ENCODE data around the gene PRPSAP2.
"Not testable (repeated sequence)": the region's sequence is repeated elsewhere in the genome, so short reads cannot be mapped to it uniquely, and the experiment has no call there.

PRPSAP2 gene

DNA sequence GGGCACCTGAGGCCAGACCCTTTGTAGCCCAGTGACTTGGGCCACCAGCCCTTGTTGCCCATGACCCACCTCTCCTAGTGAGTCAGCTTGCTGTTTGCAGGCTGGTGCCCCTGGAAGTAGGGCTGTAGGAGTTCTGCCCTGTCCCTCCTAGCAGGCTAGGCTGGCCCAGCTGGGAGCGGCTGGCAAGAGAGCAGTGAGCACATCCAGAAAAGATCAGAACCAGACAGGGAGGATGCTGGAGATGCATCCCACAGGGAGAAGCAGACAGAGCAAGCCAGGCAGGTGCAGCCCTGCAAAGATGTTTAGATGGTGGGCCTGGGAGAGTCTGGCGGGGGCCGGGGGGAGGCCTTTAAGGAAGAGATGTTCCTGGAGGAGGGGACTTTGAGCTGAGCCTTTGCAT lies 96.4 kb downstream of the PRPSAP2 start:
- H2BK5ac ChIP-seq (ENCODE audit: low read length): no peak overlapping the region
- no peak overlapping the region for H4K8ac ChIP-seq (ENCODE audit: low read depth, low read length)
- H3K14ac ChIP-seq (ENCODE audit: low read length): no peak overlapping the region
- H2BK12ac ChIP-seq (ENCODE audit: low read length): no peak overlapping the region
- no peak overlapping the region for H2BK15ac ChIP-seq (ENCODE audit: low read length)
- no peak overlapping the region for H4K91ac ChIP-seq (ENCODE audit: low read depth, low read length, poor library complexity)
- no peaks in the 10 kb centered on the region for H3K36me3 ChIP-seq (replicated peaks in 1 of 2; ENCODE audit: control insufficient read depth in 2 of 2, insufficient read depth in 2 of 2, low read length in 2 of 2)
- peaks cover 0 to 7% (median 2%) of the 10 kb centered on the region in 3 experiments for H3K27me3 ChIP-seq (ENCODE audit: control insufficient read depth in 3 of 3, insufficient read depth in 3 of 3, low read depth in 1 of 3, low read length in 3 of 3)
- WGBS, 2 donors (ENCODE audit: extremely low coverage in 2 of 2, insufficient read length in 2 of 2, insufficient replicate concordance in 1 of 2): no CpG with 5 or more reads among the region's 3 CpGs
- no peak overlapping the region for H3K4ac ChIP-seq (ENCODE audit: low read length)
- no peak overlapping the region for H3K4me3 ChIP-seq (ENCODE audit: low read length in 2 of 2)
- no peak overlapping the region for H2AFZ ChIP-seq (ENCODE audit: low read length)
- H3K9ac ChIP-seq (ENCODE audit: low read depth, low read length, poor library complexity): no peak overlapping the region
- H3K23ac ChIP-seq (ENCODE audit: low read depth, low read length, poor library complexity): no peak overlapping the region
- H3K27ac ChIP-seq (replicated peaks; ENCODE audit: low read length): no peak overlapping the region
- H3K18ac ChIP-seq (ENCODE audit: low read length): no peak overlapping the region
- no peak overlapping the region for H3K4me2 ChIP-seq (ENCODE audit: insufficient read depth, low read length, poor library complexity, severe bottlenecking)
- no peaks in the 10 kb centered on the region for H3K9me3 ChIP-seq (replicated peaks in 1 of 2; ENCODE audit: control insufficient read depth in 2 of 2, insufficient read depth in 1 of 2, low read depth in 1 of 2, low read length in 2 of 2)
- H2AK5ac ChIP-seq (ENCODE audit: low read depth, low read length): no peak overlapping the region
- H3K4me1 ChIP-seq (ENCODE audit: control insufficient read depth in 2 of 2, insufficient read depth in 1 of 2, low read depth in 1 of 2, low read length in 2 of 2): peaks cover 3 to 5% of the 10 kb centered on the region in 2 donors
- H3K79me1 ChIP-seq (ENCODE audit: low read depth, low read length): peaks cover 2% of the 10 kb centered on the region
- DNase-seq (ENCODE audit: low spot score): no peak
- H2BK120ac ChIP-seq (ENCODE audit: low read depth, low read length): no peak overlapping the region

DNA sequence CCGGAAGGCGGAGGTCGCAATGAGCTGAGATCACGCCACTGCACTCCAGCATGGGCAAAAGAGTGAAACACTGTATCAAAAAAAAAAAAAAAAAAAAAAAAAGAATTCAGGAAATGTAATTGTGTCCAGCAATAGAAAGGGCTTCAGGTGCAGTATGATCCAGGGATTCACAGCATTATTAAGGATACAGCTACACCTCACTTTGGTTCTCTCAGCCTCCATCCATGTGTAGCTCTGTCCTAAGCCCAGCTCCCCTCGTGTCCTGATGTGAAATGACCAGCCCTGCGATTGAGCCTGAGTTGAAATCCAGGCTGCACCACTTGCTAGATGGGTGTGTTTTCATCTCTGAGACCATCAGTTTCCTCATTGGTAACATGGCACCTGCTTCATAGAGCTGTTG lies 97.1 kb downstream of the PRPSAP2 start:
- Histone ChIP-seq H4K8ac (ENCODE audit: low read depth, low read length) (no peak overlapping the region), H3K79me1 (ENCODE audit: low read depth, low read length) (peaks cover 2% of the 10 kb centered on the region), H3K9ac (ENCODE audit: low read depth, low read length, poor library complexity) (no peak overlapping the region), H3K14ac (ENCODE audit: low read length) (no peak overlapping the region), H3K4me1 (ENCODE audit: control insufficient read depth in 2 of 2, insufficient read depth in 1 of 2, low read depth in 1 of 2, low read length in 2 of 2) (peaks cover 3 to 5% of the 10 kb centered on the region in 2 donors), H3K27ac (replicated peaks; ENCODE audit: low read length) (no peak overlapping the region), H3K18ac (ENCODE audit: low read length) (no peak overlapping the region), H3K23ac (ENCODE audit: low read depth, low read length, poor library complexity) (no peak overlapping the region), H3K4ac (ENCODE audit: low read length) (no peak overlapping the region), H2BK15ac (ENCODE audit: low read length) (no peak overlapping the region), H3K4me3 (ENCODE audit: low read length in 2 of 2) (no peak overlapping the region), H3K27me3 (ENCODE audit: control insufficient read depth in 3 of 3, insufficient read depth in 3 of 3, low read depth in 1 of 3, low read length in 3 of 3) (peaks cover 0 to 4% (median 2%) of the 10 kb centered on the region in 3 experiments), H3K9me3 (replicated peaks in 1 of 2; ENCODE audit: control insufficient read depth in 2 of 2, insufficient read depth in 1 of 2, low read depth in 1 of 2, low read length in 2 of 2) (no peaks in the 10 kb centered on the region), H2BK5ac (ENCODE audit: low read length) (no peak overlapping the region), H4K91ac (ENCODE audit: low read depth, low read length, poor library complexity) (no peak overlapping the region), H2AFZ (ENCODE audit: low read length) (no peak overlapping the region), H3K36me3 (replicated peaks in 1 of 2; ENCODE audit: control insufficient read depth in 2 of 2, insufficient read depth in 2 of 2, low read length in 2 of 2) (no peaks in the 10 kb centered on the region), H2BK120ac (ENCODE audit: low read depth, low read length) (no peak overlapping the region), H3K4me2 (ENCODE audit: insufficient read depth, low read length, poor library complexity, severe bottlenecking) (no peak overlapping the region), H2AK5ac (ENCODE audit: low read depth, low read length) (no peak overlapping the region), H2BK12ac (ENCODE audit: low read length) (no peak overlapping the region)
- WGBS, 2 donors (ENCODE audit: extremely low coverage in 2 of 2, insufficient read length in 2 of 2, insufficient replicate concordance in 1 of 2): no CpG with 5 or more reads among the region's 6 CpGs
- DNase-seq (ENCODE audit: low spot score): no peak

DNA sequence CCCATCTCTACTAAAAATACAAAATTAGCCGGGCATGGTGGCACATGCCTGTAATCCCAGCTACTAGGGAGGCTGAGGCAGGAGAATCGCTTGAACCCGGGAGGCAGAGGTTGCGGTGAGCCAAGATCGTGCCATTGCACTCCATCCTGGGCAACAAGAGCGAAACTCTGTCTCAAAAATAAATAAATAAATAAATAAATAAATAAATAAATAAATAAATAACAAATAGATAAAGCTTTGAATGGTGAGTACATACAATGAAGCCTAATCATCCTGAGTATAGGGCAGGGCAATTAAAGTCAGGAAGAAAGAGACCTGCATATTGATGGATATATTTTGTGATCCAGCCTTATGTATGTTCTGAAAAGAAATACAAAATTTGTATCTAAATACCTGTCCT lies 98.1 kb downstream of the PRPSAP2 start:
- not testable (repeated sequence) for H3K79me1 ChIP-seq (ENCODE audit: low read depth, low read length); H2AFZ ChIP-seq (ENCODE audit: low read length); H3K27ac ChIP-seq (replicated peaks; ENCODE audit: low read length); H3K14ac ChIP-seq (ENCODE audit: low read length); H2BK12ac ChIP-seq (ENCODE audit: low read length); DNase-seq (ENCODE audit: low spot score); H3K9me3 ChIP-seq (replicated peaks in 1 of 2; ENCODE audit: control insufficient read depth in 2 of 2, insufficient read depth in 1 of 2, low read depth in 1 of 2, low read length in 2 of 2); H2BK15ac ChIP-seq (ENCODE audit: low read length); H3K27me3 ChIP-seq (ENCODE audit: control insufficient read depth in 3 of 3, insufficient read depth in 3 of 3, low read depth in 1 of 3, low read length in 3 of 3); H3K4me3 ChIP-seq (ENCODE audit: low read length in 2 of 2); H2BK120ac ChIP-seq (ENCODE audit: low read depth, low read length); H3K18ac ChIP-seq (ENCODE audit: low read length); H3K36me3 ChIP-seq (replicated peaks in 1 of 2; ENCODE audit: control insufficient read depth in 2 of 2, insufficient read depth in 2 of 2, low read length in 2 of 2); H4K91ac ChIP-seq (ENCODE audit: low read depth, low read length, poor library complexity); H2BK5ac ChIP-seq (ENCODE audit: low read length); H2AK5ac ChIP-seq (ENCODE audit: low read depth, low read length); H3K4ac ChIP-seq (ENCODE audit: low read length); H3K9ac ChIP-seq (ENCODE audit: low read depth, low read length, poor library complexity); H3K23ac ChIP-seq (ENCODE audit: low read depth, low read length, poor library complexity); H3K4me2 ChIP-seq (ENCODE audit: insufficient read depth, low read length, poor library complexity, severe bottlenecking); H4K8ac ChIP-seq (ENCODE audit: low read depth, low read length); H3K4me1 ChIP-seq (ENCODE audit: control insufficient read depth in 2 of 2, insufficient read depth in 1 of 2, low read depth in 1 of 2, low read length in 2 of 2)
- WGBS, 2 donors (ENCODE audit: extremely low coverage in 2 of 2, insufficient read length in 2 of 2, insufficient replicate concordance in 1 of 2): no CpG with 5 or more reads among the region's 6 CpGs

DNA sequence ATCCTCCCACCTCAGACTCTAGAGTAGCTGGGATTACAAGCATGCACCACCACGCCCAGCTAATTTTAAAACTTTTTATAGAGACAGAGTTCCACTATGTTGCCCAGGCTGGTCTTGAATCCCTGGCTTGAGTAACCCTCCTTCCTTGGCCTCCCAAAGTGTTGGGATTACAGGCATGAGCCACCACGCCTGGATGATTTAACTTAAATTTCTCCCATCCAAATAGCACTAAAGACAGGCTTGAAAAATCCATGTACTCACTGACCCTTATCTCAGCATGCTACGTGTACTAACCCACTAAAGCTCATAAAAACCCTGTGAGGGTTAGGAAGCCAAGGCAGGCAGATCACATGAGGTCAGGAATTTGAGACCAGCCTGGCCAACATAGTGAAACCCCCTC lies 98.7 kb downstream of the PRPSAP2 start:
- WGBS, 2 donors (ENCODE audit: extremely low coverage in 2 of 2, insufficient read length in 2 of 2, insufficient replicate concordance in 1 of 2): no CpG with 5 or more reads among the region's 3 CpGs
- H3K4me3 ChIP-seq (ENCODE audit: low read length in 2 of 2): no peak overlapping the region
- no peak overlapping the region for H3K14ac ChIP-seq (ENCODE audit: low read length)

More for the DNA sequence above, 98.7 kb downstream of the PRPSAP2 start:
- Histone ChIP-seq H3K9me3 (replicated peaks in 1 of 2; ENCODE audit: control insufficient read depth in 2 of 2, insufficient read depth in 1 of 2, low read depth in 1 of 2, low read length in 2 of 2) (no peaks in the 10 kb centered on the region), H2BK5ac (ENCODE audit: low read length) (no peak overlapping the region), H3K27ac (replicated peaks; ENCODE audit: low read length) (no peak overlapping the region), H2AK5ac (ENCODE audit: low read depth, low read length) (no peak overlapping the region), H3K79me1 (ENCODE audit: low read depth, low read length) (no peaks in the 10 kb centered on the region), H3K18ac (ENCODE audit: low read length) (no peak overlapping the region), H3K4me1 (ENCODE audit: control insufficient read depth in 2 of 2, insufficient read depth in 1 of 2, low read depth in 1 of 2, low read length in 2 of 2) (peaks cover 7 to 8% of the 10 kb centered on the region in 2 donors), H3K27me3 (ENCODE audit: control insufficient read depth in 3 of 3, insufficient read depth in 3 of 3, low read depth in 1 of 3, low read length in 3 of 3) (no peaks in the 10 kb centered on the region), H2BK15ac (ENCODE audit: low read length) (no peak overlapping the region), H2BK120ac (ENCODE audit: low read depth, low read length) (no peak overlapping the region), H3K4ac (ENCODE audit: low read length) (no peak overlapping the region), H3K4me2 (ENCODE audit: insufficient read depth, low read length, poor library complexity, severe bottlenecking) (no peak overlapping the region), H3K23ac (ENCODE audit: low read depth, low read length, poor library complexity) (no peak overlapping the region), H2AFZ (ENCODE audit: low read length) (no peak overlapping the region), H4K91ac (ENCODE audit: low read depth, low read length, poor library complexity) (no peak overlapping the region), H3K9ac (ENCODE audit: low read depth, low read length, poor library complexity) (no peak overlapping the region), H4K8ac (ENCODE audit: low read depth, low read length) (no peak overlapping the region), H3K36me3 (replicated peaks in 1 of 2; ENCODE audit: control insufficient read depth in 2 of 2, insufficient read depth in 2 of 2, low read length in 2 of 2) (no peaks in the 10 kb centered on the region), H2BK12ac (ENCODE audit: low read length) (no peak overlapping the region)
- DNase-seq (ENCODE audit: low spot score): no peak

Measured in neuronal stem cell (in vitro differentiated cells).